Activated CD4-positive, CD25-positive, alpha-beta regulatory T cell treated with anti-CD3 and anti-CD28 coated beads, Interleukin-2, amount 50 U/mL, for 16 hours (primary cell): Measurements from ENCODE around the gene DYNLRB1.

Source experiments
- DNase-seq: peaks from one replicate; pipeline ENCODE4 v3.0.0-alpha.2; 2020; ENCODE audit warnings: low read depth, low spot score

DYNLRB1 gene

DNA sequence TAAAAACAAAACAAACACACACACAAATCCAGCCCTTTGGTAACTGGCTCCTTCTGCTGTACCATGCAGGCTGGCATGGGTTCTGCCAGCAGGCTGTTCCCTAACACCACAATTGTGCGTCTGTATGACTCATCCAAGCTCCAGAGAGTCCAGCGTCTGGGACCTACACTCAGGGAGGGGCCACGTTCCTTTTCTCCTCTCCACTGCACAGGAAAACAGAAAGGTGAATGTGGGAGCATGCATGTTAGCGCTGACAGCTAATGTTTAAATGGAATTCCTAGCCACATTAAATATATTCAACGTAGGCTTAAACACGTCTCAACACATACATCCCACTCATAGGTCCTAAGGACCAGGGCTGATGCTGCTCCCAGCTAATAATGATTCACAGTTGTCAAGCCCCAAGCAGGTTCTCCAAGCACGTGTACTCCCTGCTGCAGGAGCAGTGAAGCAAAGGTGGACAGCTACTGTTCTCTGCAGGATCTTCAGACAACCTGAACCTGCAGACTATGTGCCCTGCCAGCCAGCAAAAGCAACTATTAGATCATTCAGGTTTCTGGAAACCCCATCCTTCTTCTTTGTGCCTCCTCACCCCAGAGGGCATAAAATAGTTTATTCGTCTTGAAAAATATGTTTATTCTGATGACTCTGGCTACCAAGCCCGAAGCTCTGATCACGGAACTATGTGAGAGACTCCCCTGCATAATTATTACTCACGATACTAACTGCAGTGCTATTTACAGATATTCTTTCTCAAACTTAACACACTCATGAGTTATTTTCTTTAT is 63.2 kb downstream of the DYNLRB1 start:
- DNase-seq: no peak

DNA sequence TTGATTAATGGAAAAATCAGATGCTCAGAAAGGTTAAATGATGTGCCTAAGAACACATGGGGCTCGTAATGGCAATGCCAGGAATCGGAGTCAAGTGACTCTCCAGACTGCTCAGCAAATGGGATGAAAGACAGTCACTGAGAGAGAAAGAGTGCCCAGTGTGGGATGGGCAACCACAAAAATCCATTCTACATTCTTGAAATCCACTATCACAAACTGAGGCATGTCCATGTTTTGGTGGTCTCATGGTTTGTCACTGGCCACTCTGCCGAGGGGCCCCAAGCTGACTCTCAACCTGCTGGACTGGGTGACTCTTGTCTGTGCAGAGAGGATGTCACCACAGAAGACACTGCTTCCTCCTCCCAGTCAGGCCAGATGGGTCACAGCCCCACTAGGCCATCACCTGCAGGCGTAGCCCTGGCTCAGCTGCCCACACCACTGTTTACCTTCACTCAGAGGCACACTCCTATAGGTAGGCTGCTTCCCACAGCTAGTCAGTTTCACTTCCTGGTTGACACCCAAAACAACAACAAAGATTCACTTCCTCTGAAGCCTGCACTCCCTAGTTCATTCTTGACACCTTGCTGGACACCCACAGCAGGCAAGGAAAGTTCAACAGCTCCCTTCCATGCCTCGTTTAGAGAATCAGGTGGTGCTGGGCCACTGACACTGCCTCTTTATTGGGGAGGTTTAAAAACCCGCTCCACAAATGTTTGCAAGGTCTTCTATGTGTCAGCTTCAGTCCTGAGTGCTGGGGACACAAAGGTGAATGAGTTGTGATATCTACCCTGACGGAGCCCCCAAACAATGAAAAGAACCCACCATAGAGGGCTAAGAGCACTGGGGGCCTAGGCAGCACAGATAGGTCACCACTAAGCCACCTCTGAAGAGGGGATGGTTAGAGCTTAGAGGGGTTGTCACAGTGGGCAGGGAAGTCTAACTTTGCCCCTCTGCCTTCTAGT is 64.0 kb downstream of the DYNLRB1 start:
- DNase-seq: no peak

DNA sequence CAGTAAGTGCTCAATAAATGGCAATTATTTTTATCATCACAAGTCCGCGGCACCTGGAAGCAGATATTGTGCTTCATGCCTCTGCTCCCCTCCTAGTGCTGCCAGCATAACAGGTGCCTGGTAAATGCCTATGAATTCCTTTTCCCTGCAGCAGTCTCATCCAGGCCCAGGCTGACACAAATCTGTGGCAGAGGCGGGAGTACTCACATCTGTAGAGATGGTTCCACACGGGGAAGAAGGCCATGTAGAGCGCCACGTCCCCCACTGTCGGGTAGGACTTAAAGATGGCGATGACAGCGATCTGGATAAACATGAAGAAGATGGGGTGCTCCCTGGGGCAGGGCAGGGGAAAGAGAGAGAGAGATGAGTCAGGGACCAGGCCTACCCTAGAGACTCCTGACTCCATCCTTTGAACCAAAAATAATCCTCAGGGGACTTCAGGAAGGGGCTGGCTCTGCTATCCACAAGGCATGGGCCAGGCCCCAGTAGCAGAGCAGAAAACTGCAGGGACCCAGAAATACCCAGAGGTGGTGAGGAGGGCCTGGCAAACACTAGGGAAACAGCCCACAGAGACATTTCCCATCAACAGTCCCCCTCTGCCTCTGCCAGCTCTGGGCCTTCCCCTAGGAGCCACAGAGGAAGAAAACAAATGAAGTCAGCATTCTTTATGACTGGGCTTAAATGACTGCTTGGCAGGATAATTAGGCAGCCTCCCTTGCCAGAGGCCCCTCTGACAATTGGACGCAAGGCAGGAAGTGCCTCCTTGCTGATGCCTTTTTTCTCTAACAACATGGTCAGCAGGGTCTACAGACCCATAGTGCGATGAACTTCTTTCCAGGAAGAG is 65.3 kb downstream of the DYNLRB1 start:
- DNase-seq: no peak

DNA sequence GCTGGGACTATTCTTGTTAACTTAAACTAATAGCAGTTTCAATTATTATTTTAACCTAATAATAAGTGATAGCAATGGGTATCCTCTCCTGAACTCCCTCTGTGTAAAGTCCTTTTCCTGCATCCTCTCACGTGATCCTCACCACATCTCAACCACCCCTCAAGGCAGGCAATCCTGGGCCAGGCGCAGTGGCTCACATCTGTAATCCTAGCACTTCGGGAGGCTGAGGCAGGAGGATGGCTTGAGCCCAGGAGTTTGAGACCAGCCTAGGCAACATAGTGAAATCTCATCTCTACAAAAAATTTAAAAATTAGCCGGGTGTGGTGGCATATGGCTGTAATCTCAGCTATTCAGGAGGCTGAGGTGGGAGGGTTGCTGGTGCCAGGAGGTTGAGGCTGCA is 66.0 kb downstream of the DYNLRB1 start:
- DNase-seq: no peak

DNA sequence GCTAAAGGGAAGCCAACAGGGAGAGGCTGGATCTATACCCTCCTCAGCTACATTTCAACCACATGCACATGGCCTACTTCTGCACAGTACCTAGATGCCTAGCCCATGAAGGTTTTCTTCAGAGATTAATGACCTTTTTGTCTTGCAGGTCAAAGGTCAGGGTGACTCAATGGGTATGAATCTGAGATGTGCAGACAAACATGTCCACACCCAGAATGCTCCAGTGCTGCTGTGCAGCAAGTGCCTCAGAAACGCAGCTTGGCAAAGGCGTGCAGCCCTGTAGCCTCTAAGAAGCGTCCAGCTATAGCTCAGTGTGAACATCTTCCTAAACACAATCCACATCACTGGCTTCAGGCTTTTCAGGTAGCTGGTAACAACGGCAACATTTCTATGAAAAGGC is 66.7 kb downstream of the DYNLRB1 start:
- no peak for DNase-seq

GRCh38 chr20:34583544-34583943 is 67.3 kb downstream of the DYNLRB1 start:
- DNase-seq: no peak

DNA sequence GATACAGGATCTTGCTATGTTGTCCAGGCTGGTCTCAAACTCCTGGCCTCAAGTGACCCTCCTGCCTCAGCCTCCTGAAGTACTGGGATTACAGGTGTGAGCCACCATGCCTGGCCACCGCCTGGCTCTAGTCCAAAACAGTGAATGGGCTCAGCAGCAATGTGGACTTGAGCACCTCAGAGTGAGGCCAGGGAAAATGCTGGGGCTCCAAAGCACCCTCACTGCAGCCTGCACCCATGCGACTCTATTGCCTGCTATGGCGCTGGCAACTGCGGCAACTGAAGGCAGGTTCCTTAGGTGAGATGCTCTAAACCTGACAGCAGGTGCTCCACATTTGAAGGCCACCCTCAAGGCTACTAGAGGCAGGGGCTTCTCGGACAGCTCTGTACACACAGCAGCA is 68.8 kb downstream of the DYNLRB1 start:
- DNase-seq: no peak

GRCh38 chr20:34586488-34587163 is 70.4 kb downstream of the DYNLRB1 start:
- no peak for DNase-seq
